ENCODE results near the gene ATAT1. TPM values are rescaled to one million over a fixed set of nuclear protein-coding genes. Genes with fewer than 3 reads are reported as not detected.

ATAT1 gene
- total and polyA plus RNA-seq, 2 of the 4 experiments (the other 2 are of a cell fraction): 5.6 to 15.5 TPM

DNA sequence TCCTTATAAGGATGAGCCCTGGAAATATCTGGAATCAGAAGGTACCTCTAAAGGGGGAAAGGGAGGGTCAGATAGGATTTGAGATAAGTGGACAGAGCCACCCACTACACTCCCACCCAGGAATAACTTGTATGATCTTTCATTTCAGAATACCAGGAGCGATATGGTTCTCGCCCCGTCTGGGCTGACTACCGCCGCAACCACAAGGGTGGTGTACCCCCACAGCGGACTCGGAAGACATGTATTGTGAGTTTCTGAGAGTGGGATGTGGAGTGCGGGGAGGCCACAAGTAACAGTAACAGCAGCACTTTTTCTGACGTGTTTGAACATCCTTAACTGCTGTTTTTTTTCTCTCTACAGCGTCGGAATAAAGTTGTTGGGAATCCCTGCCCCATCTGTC is 7.1 kb upstream of the ATAT1 start:
- H3K9me3 ChIP-seq (ENCODE audit: control insufficient read depth, insufficient read depth, low read length): no peaks in the 10 kb centered on the region
- dilution Hi-C loops (cut with HindIII; ENCODE audit: low sequenced_read_pairs, unreplicated experiment) (no loop called here), in situ Hi-C loops (cut with MboI; ENCODE audit: low sequenced_read_pairs) (no loop called here), intact Hi-C loops (cut with micrococcal nuclease) (no loop called here)
- no peak overlapping the region for H3K4ac ChIP-seq (ENCODE audit: low read depth, low read length)
- no peak overlapping the region for H2BK5ac ChIP-seq (ENCODE audit: low read depth, low read length, poor library complexity, severe bottlenecking)
- no peak overlapping the region for H2AFZ ChIP-seq (replicated peaks; ENCODE audit: low read length, poor library complexity)
- H3K4me3 ChIP-seq (ENCODE audit: insufficient read depth, low read depth, low read length): no peak overlapping the region
- peaks cover 6% of the 10 kb centered on the region for H4K20me1 ChIP-seq (ENCODE audit: insufficient read depth, low read length)
- H3K79me1 ChIP-seq (ENCODE audit: low read depth in 1 of 2, low read length in 2 of 2): peaks cover 10 to 33% of the 10 kb centered on the region in 2 experiments
- H3K36me3 ChIP-seq (ENCODE audit: control insufficient read depth, insufficient read depth, low read length): peaks cover 28% of the 10 kb centered on the region
- H3K18ac ChIP-seq (ENCODE audit: low read depth, low read length): no peak overlapping the region
- no peak overlapping the region for H4K5ac ChIP-seq (ENCODE audit: low read depth, low read length)
- H2AK5ac ChIP-seq (ENCODE audit: low read depth, low read length): no peak overlapping the region
- H3K4me2 ChIP-seq (ENCODE audit: low read depth, low read length): no peak overlapping the region
- ATAC-seq (ENCODE audit: low read depth) (no peak), DNase-seq (no peak)
- 93% methylated on average over 3 of the region's 11 CpGs; no CpG with 5 or more reads in 1 of the 2 experiments for WGBS, 2 experiments (ENCODE audit: extremely low coverage in 2 of 2, insufficient read length in 1 of 2)
- H3K9me1 ChIP-seq (ENCODE audit: insufficient read depth, low read length): peaks cover under 1% of the 10 kb centered on the region; the same call in 1 of the 2 replicates
- no peak overlapping the region for H4K8ac ChIP-seq (ENCODE audit: low read depth in 2 of 2, low read length in 2 of 2)
- no peak overlapping the region for H2BK15ac ChIP-seq (ENCODE audit: low read depth, low read length)
- CTCF ChIA-PET: interaction anchor here (0.5 to 1.4 kb wide), 2 partner anchors 28 to 53 kb away, joined by 3 to 4 read pairs; partner anchors contain the start of gene DHX16
- no peak overlapping the region for H2BK20ac ChIP-seq (ENCODE audit: low read depth, low read length)
- H3K27me3 ChIP-seq (ENCODE audit: control insufficient read depth, insufficient read depth, low read length): no peaks in the 10 kb centered on the region
- no TSS peak for BruUV-seq (replicated peaks)
- peaks cover 2% of the 10 kb centered on the region; the same call in 1 of the 2 replicates for H3K4me1 ChIP-seq (ENCODE audit: control insufficient read depth, insufficient read depth, low read length)
- TF ChIP-seq, protein P1, sequence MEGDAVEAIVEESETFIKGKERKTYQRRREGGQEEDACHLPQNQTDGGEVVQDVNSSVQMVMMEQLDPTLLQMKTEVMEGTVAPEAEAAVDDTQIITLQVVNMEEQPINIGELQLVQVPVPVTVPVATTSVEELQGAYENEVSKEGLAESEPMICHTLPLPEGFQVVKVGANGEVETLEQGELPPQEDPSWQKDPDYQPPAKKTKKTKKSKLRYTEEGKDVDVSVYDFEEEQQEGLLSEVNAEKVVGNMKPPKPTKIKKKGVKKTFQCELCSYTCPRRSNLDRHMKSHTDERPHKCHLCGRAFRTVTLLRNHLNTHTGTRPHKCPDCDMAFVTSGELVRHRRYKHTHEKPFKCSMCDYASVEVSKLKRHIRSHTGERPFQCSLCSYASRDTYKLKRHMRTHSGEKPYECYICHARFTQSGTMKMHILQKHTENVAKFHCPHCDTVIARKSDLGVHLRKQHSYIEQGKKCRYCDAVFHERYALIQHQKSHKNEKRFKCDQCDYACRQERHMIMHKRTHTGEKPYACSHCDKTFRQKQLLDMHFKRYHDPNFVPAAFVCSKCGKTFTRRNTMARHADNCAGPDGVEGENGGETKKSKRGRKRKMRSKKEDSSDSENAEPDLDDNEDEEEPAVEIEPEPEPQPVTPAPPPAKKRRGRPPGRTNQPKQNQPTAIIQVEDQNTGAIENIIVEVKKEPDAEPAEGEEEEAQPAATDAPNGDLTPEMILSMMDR (conservative IDR thresholded peaks at IDR 0.05; ENCODE audit: low read depth, low read length): no peak
- TF ChIP-seq RCOR1 (IDR thresholded peaks at IDR 0.05; ENCODE audit: insufficient replicate concordance, low read length) (no peak), SMC3 (IDR thresholded peaks at IDR 0.05; ENCODE audit: low read depth, low read length) (no peak), MXI1 (IDR thresholded peaks at IDR 0.05; ENCODE audit: borderline replicate concordance, low read depth, low read length) (no peak), BHLHE40 (IDR thresholded peaks at IDR 0.05; ENCODE audit: low read depth, low read length) (no peak), FOS (IDR thresholded peaks at IDR 0.05; ENCODE audit: low read depth, low read length) (no peak), CHD1 (IDR thresholded peaks at IDR 0.05; ENCODE audit: low read depth, low read length) (no peak), NFE2L2 (IDR thresholded peaks at IDR 0.05; ENCODE audit: low read depth, low read length) (no peak), MAFK (IDR thresholded peaks at IDR 0.05; ENCODE audit: low read depth, low read length) (no peak), RFX5 (IDR thresholded peaks at IDR 0.05; ENCODE audit: low read depth, low read length) (no peak)
- H3K23ac ChIP-seq (ENCODE audit: low read depth, low read length): no peak overlapping the region
- no peak overlapping the region for H3K14ac ChIP-seq (replicated peaks; ENCODE audit: low read depth, low read length)
- H2AK9ac ChIP-seq (replicated peaks; ENCODE audit: low read depth, low read length, poor library complexity): no peak overlapping the region
- no peak overlapping the region for H3K56ac ChIP-seq (ENCODE audit: extremely low read depth, insufficient read depth, low read length)
- no peak overlapping the region for H3K9ac ChIP-seq (ENCODE audit: low read depth, low read length)
- no peak overlapping the region for H4K91ac ChIP-seq (ENCODE audit: insufficient read depth, low read depth, low read length)
- no peak overlapping the region for H3K27ac ChIP-seq (ENCODE audit: insufficient read depth, low read length)
- POLR2A ChIA-PET (ENCODE audit: unreplicated experiment): no interaction called here
- H2BK120ac ChIP-seq (ENCODE audit: low read depth, low read length): no peak overlapping the region
